HG03520 (cell line): Measurements from ENCODE around the gene WNK2.
"Not testable (repeated sequence)": the region's sequence is repeated elsewhere in the genome, so short reads cannot be mapped to it uniquely, and the experiment has no call there.

Experiments used
- ATAC-seq: cut with Tn5 transposase; IDR thresholded peaks from one replicate; pipeline ENCODE4 v1.9.1; 2021; ENCODE audit warnings: mild to moderate bottlenecking, moderate library complexity; ENCODE audit not compliant: unreplicated experiment

The WNK2 gene

DNA sequence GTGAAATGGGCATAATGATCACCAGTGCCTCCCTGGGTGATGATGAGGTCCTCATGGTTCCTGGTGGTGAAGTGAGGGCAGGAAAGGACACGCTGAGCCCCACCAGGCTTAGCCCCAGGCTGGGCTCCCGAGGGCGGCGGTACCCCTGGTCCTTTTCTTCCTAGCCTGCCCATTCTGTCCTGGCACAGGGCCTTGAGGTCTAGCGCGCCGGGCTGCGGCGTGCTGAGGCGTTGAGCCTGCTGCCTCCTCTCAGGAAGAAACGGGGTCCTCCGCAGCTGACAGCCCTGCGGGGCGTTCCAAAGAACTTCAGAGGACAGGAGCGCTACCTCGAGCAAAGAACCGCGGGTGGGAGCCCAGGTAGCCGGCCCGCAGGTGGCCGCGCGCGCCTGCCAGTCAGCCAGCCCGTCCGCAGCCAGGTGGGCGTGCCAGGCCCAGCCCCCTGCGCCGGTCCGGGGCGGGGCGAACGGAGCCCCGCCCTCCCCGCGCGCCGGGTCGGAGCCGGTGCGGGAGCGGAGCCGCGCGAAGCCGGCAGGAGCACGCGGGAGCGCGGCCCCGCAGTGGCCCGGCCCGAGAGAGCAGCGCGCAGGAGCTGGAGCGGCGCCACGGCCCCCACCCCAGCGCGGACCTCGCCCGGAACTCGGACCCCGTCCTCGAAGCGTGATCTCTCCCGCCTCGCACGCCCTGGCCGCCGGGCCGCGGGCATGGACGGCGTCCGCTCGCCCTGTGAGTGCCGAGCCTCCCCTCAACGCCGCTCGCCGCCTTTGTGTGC is at the start of gene WNK2:
Gene WNK2, plus strand, starts transcription at position 477 of the 769 bp plus-strand sequence. CDS start 791 bp downstream, outside the sequence.
- no peak for ATAC-seq

DNA sequence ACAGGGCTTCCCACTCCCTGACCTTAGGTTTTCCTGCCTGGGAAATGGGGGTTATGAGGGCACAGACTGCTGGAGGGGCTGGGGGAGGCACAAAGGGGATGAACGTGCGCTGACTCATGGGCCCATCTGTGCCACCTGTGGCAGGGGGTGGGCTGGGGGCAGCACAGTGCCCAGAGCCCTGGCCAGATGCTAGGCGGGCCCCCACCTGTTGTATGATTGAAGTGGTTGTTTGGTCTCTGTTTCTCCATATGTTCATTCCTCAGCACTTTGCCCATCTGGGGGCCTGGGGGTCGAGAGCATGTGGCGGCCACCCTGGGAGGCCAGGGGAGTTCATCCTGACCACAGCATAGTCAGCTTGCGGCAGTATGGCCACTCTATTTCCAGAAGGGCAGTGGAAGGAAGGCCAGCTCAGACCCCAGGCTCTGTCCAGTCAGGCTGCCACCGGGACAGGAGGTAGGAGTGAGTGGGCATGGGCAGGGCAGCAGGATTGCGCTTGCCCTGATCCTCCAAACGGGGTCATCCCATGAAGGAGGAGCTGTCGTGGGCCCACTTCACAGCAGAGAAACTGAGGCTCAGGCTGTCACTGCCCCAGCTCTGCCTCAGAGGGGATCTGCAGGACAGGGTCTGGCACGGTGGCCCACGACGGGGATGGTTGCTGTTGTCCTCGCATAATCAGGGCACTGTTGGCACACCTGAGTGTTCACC is 49.0 kb upstream of the WNK2 start:
- no peak for ATAC-seq

DNA sequence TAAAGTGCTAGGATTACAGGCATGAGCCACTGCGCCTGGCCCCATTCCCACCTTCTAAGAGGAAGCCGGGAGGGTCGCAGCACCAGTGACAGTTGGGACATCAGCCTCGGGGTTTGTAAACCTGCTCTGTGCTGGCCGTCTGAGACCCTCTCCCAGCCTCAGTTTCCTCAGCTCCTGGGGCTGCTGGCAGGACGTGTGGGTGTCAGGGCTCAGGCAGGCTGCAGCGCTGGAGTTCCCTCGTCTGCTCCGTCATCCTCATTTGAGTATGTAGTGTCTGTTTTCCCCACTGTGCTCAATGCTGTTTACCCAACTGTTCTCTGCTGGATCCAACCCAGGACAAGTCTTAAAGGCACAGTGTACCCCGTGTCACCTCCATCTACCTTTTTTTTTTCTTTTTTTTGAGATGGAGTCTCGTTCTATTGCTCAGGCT is 47.9 kb upstream of the WNK2 start:
- ATAC-seq = no peak

DNA sequence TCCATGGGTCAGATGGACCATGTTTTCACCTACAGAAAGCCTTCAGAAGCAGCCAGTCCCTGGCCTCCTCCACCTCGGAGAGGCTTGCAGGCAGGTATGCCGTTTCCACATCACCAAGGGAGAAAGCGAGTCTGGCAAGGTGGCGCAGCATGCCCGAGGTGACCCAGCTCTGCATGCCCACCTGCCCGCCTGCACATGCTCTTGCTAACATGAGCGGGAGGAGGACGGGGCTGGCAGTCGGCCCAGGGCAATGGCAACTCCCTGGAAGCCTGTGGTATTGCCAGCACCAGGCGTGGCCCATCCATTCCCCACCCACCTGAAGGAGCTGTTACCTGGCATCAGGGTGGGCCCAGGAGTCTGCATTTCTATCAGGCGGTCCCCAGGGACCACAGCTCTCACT is 46.6 kb upstream of the WNK2 start:
- no peak for ATAC-seq

DNA sequence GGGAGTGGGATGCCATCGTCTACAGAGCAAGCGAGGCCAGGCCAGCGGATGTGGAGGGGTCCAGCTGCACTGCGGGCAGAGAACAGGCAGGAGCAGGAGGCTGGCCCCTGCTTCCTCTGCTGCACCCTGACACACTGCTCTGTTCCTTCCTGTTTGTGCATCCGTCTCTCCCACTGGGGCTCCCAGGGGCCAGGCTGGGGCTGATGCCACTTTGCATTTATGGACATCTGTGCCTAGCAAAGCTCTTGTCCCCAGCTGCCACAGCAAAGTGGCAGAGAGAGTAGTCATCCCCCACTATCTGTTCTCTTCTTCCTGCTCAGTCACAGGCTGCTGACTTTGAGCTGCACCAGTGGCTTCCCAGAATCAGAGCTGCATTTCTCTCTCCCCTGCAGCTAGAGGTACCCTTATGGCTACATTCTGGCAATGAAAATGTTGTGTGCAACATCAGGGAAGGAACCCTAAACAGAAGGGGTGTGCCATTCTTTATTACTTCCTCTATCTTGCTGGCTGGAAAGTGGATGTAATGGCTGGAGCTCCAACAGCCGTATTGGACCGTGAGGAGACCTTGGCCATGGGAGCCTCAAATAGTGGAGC is 45.7 kb upstream of the WNK2 start:
- ATAC-seq = no peak

DNA sequence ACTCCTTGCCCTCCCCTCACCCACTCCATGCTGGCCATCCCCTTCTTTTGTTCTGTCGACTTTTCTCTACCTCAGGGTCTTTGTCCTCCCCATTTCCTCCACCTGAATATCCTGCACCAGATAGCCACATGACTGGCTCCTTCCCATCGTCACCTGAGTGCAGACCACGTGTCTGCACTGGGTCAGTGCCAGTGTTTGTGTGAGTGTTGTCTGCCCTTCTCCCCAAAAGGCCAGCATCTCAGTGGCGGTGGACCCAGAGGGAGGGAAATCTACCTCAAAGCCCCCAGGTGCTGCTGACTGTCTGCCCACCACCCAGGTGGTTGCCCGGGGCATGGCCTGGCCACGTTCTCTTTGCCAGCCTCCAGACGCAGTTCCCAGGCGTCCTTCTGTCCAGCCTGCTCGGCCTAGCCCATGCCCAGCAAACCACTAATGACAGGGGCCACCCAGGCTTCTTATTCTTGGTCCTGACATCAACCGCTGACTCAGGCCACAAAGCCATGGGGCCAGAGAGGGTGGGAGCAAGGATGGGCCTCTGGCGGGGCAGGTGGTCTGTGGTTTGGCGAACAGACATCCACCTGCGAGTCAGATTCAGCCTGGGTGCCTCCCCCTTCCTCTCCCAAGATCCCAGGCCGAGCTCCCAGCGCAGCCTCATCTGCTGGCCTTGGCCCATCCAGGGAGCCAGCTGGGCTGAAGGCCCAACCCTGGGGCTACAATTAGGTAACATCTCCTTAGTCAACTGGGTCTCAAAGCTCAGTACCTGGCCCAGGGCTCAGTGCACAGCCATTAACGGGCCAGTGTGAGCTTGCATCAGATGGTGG is 44.4 kb upstream of the WNK2 start:
- no peak for ATAC-seq

DNA sequence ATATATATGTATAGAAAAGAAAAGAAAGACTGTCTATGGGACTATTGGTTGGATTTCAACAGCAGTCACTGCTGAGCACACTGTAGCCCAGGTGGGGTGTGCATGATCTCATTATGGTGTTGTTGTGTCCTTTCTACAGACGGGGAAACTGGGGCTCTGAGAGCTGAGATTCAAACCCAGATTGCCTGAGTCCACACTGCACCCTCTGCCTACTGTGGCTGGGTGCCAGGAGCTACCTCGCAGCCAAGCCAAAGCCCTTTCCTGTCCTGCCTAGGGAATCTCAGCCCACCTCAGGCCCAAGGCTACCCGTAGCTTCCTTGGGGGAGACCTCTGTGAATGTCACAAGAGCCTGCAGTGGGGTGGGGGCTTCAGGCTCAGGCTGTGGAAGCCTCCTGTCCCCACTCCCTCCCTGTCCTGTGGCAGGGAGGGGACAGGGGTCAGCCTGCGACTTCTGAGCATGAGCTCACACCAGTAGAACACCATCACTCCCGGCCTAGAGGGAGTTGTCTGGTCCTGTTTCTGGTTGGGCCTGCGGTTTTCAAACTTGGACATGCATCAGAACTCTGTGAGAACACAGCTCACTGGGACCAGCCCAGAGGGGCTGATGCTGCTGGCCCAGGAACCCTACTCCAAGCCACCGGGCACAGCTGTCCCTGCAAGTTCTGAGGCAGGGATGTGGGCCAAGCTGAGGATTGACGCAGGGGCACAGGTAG is 42.0 kb upstream of the WNK2 start:
- no peak for ATAC-seq

DNA sequence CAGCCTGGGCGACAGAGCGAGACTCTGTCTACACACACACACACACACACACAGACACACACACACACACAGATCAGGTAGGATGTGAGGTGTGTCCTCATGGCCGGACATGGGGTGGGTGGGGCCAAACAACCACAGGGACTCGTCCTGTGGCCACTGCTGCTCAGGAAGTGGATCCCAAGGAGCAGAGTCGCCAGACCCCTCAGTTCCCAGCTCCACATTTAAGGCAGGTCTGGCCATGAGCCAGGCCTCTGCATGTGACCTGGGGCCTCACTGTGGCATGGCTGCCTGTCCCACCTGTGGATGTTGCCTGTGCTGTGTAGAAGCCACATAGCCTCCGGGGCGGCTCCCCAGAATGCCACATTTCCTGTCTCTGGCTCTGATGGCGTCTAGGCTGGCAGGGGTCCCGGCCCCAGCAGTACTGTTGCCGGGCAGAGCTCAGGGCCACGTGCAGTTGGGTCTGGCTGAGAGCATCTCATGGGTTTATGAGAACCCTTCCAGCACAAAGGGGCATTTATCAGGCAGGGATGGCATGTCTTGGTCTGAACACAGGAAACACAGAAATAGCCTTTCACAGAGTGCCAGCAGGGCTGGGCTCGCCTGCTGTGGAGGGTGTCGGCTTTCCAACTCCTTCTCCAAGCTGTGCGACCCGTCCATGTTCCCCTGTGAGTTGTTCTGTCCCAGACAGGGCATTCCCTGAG is 40.0 kb upstream of the WNK2 start:
- no peak for ATAC-seq

DNA sequence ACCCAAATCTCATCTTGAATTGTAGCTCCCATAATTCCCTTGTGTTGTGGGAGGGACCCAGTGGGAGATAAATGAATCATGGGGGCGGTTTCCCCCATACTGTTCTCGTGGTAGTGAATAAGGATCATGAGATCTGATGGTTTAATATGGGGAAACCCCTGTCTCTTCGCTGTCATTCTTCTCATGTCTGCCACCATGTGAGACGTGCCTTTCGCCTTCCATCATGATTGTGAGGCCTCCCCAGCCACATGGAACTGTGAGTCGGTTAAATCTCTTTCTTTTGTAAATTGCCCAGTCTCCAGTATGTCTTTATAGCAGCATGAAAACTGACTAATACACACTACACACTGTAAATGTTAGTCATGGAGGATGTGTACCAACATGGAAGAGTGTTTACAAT is 37.2 kb upstream of the WNK2 start:
- not testable (repeated sequence) for ATAC-seq

DNA sequence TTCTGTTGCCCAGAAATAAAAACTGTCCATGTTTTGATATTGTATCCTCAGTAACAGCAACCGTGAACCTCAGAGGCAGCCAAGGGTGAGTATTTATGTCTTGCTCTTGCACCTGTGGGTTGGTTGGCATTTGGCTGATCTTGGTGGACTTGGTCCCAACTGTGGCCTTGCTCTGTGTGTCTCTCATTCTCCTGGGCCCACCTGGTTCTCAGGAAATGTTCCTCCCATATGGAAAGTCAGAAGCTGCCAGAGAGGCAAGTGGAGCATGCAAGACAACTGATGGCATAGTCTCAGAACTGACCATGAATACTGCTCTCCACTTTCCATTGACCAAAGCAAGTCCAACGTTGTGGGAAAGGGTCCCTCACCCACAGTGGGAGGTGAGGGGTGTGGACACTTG is 36.3 kb upstream of the WNK2 start:
- ATAC-seq = no peak

DNA sequence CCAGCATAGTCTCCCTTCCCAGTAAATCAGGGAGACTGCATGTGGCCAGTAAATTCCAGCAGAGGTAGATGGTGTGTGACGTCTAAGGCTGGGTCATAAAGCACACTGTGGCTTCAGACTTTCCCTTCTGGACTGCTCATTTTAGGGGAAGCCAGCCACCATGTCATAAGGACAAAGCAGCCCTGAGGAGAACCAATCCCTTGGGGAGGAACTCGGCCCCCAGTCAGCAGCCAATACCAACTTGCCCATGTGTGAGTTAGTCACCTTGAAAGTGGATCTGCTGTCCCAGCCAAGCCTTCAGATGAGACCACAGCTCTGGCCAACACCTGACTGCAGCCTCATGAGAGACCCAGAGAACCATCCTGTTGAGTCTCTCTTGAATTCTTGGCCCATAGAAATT is 35.2 kb upstream of the WNK2 start:
- no peak for ATAC-seq

DNA sequence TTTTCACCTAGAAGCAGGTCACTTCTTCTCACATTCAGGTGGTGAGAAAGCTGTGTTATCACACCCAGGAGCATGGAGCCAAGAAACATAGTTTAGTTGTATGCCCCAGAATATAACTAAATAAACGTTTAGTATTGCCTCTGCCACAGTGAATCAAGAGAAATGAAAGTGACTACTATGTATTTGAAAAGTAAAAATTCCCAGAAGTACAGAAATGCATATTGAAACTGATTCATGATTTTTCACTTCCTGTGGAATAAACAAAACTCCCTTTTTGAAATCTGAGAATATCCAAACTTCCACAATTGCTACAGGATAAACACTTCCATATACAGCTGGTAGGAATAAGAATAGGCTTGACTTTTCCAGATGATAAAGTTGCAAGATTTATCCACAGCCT is 34.6 kb upstream of the WNK2 start:
- no peak for ATAC-seq

DNA sequence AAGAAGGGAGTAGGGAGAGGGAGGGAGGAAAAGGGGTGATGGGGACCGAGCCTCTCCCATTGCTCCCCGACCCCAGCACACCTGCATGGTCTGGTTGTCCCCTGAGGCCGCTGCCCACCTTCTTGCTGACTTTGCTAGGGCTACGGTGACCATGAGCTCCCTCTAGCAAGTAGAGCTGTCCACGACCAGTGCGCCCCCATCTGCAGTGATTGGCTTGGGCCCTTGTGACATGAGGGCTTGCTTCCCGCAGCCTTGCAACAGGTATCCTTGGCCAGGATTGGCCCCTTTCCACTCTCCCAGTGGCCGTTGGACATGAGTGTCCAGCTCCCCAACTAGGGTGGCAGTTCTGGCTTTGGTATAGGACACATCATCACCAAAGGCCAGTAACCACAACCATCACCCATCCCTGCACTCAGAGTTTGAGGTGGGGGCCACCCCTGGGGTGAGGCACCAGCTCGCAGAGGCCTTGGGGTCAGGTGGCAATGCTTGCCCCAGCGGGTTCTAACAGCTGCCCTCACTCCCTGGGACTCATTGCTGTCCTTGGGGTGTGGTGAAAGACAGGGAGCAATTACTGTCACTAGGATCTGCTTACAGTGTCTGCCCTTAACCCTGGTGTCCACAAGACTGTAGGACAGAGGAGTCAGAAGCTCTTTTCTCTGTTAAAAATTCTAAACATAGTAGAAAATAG is 32.7 kb upstream of the WNK2 start:
- ATAC-seq = no peak

DNA sequence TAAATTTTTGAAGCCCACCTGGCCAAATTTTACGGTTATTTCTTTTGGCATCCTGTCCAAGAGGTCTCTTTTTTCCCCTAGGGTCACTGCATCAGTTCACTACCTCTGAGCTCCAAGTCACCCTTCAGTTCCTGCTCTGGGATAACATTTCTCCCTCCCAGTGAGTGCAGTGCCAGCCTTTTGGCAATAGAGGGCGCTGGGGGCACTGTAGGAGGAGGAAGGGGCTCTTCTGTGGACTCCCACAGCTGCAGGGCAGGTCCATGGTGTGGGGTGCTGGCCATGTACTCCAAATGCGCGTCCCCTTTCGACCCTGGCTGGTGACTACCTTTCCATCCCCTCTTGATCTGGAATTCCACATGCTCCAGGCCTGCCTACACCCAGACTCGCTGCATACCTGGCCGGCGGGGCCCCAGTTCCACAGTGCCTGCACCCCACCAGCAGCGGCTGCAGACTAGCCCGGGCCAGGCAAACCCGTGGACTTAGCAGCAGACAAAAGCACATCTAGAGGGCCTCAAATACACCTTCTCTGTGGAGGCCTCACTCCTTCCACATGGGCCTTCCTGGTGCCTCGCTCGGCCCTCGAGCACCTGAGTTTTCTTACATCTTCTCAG is 29.5 kb upstream of the WNK2 start:
- ATAC-seq = no peak

DNA sequence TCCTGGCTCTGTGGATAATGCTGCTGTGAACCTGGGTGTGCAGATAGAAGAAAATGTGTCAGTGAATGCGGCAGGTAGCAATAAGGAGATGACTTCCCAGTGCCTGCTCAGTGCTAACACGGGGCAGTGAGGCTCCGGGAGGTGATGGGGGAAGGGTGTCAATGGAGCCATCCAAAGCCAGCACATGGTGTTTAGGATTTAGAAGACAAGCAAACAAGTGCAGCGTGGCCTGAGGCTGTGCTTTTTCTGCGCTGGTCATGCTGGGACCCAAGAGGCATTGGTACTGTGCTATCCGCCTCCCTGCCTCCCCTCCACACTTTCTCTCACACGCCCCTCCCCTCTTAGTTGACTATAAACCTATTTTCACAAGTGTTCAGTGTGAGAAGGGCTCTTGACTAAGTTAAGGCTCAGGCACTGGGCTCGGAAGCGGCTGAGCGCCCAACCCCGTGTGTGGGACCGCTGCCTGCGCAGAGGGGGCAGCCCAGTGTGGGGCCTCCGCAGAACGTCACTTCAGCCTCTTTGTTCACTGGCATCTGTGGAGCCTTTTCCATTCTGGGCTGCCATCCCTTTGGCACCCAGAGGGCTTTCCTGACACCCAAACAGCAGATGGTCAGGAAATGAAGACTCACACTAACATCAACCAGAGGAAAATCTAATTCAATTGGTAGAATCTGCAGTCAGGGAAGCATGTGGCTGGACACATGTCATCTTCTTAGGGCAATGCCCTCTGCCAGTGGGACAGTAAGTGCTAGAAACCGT is 28.0 kb upstream of the WNK2 start:
- no peak for ATAC-seq

DNA sequence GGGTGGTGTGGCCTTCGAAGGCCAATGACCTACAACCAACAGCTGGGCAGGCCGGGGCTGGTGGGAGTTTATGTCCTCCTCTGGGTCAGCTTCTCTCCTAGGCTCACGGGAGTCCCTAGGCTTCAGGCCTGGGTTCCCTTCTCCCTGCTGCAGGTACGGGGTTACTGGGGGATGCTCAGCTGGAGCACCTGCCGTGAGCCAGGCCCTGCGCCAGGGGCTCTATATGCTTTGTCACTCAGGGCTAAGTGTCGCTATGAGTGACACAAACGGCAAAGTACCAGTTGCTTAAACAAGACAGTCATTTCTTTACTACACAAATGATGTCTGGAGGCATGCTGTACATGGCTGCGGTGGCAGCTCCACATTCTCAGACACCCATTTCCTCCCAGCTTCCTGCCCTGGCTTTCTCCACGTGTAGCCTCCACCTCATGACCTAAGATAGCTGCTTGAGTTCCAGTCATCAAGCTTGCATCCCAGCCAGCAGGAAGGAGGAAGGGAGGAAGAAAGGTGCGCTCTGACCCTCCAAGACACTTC is 27.4 kb upstream of the WNK2 start:
- no peak for ATAC-seq

DNA sequence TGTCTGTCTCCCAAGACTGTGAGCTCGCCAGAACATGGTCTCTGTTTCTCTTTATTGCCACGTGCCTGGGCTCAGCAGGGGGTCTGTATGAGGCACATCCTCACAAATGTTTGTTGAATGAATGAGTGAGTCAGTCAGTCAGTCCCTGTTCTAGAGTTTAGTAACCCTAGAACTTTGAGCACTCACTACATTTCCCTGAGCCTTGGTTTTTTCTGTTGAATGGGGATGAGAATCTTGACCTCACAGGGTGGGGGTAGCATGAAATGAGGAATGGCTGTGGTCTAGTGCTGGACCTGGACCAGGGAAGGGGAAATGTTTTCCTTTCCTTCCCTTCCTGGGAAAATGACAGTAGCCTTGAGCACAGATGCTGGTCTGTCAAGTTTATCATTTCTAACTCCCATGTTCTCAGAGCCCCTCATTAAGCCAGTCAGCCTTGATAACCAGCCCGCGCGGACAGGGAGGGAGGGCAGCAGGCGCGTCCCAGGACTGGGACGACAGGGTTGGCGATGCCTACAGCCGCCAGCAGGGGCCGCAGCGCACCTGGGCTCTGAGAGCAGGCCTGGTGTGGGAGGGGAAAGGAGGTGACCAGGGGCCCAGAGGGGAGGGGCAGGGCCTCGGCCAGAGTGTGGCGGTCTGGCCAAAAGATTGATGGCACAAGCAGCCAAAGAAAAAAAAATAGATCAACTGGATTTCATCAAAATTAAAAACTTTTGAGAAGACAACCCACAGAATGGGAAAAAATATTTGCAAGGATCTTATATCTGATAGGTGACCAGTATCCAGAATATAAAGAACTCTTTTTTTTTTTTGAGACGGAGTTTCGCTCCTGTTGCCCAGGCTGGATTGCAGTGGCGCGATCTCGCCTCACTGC is 24.1 kb upstream of the WNK2 start:
- peak; percentile 81 for ATAC-seq
